Mesenchymal stem cell (in vitro differentiated cells and primary cell): ENCODE data around the gene NBPF3.
"Not testable (repeated sequence)": the region's sequence is repeated elsewhere in the genome, so short reads cannot be mapped to it uniquely, and the experiment has no call there.

ENCODE experiments used
- DNase-seq: peaks from one replicate; pipeline ENCODE4 v3.0.0-alpha.2; 2013
- H2AFZ ChIP-seq: one replicate; pipeline ENCODE4 v1.6.1; 2013; ENCODE audit warnings: low read depth, mild to moderate bottlenecking, control low read depth, inconsistent platforms, low read length, moderate library complexity
- H2AK5ac ChIP-seq: 2 replicates; pipeline ENCODE4 v1.6.1; 2013; ENCODE audit warnings: low read length, moderate library complexity, mild to moderate bottlenecking, inconsistent platforms; ENCODE audit not compliant: severe bottlenecking
- H2BK120ac ChIP-seq: one replicate; pipeline ENCODE4 v1.6.1; 2013; ENCODE audit warnings: low read depth, mild to moderate bottlenecking, inconsistent platforms, low read length, moderate library complexity
- H2BK12ac ChIP-seq, 2 experiments: one replicate each; pipeline ENCODE4 v1.6.1; 2013; ENCODE audit warnings: inconsistent platforms in 2 of 2, low read length in 2 of 2, mild to moderate bottlenecking in 2 of 2, moderate library complexity in 2 of 2, control low read depth in 1 of 2
- H2BK15ac ChIP-seq: one replicate; pipeline ENCODE4 v1.6.1; 2013; ENCODE audit warnings: mild to moderate bottlenecking, low read depth, inconsistent platforms; ENCODE audit not compliant: poor library complexity, severe bottlenecking
- H2BK5ac ChIP-seq: 2 replicates; pipeline ENCODE4 v1.6.1; 2013; ENCODE audit warnings: low read depth, mild to moderate bottlenecking, low read length, control low read depth, inconsistent platforms; ENCODE audit not compliant: poor library complexity, severe bottlenecking
- H3K14ac ChIP-seq, 2 experiments: one replicate each; pipeline ENCODE4 v1.6.1; 2013; ENCODE audit warnings: inconsistent platforms in 2 of 2, low read length in 2 of 2, control low read depth in 1 of 2, mild to moderate bottlenecking in 1 of 2, moderate library complexity in 1 of 2
- H3K18ac ChIP-seq, 2 experiments: one replicate each; pipeline ENCODE4 v1.6.1; 2013; ENCODE audit warnings: inconsistent platforms in 2 of 2, low read length in 2 of 2, control low read depth in 1 of 2, low read depth in 1 of 2, mild to moderate bottlenecking in 1 of 2
- H3K23ac ChIP-seq, 2 experiments: one replicate each; pipeline ENCODE4 v1.6.1; 2013; ENCODE audit warnings: inconsistent platforms in 2 of 2, low read length in 2 of 2, mild to moderate bottlenecking in 2 of 2, moderate library complexity in 2 of 2, control low read depth in 1 of 2
- H3K27ac ChIP-seq: 2 replicates; pipeline ENCODE4 v1.5.1; 2013; ENCODE audit warnings: mild to moderate bottlenecking, moderate library complexity, low read length, control low read depth, inconsistent platforms; ENCODE audit not compliant: poor library complexity, severe bottlenecking
- H3K27me3 ChIP-seq, 2 experiments: 2 replicates each; pipeline versions ENCODE4 v1.6.1 to v1.7.0; 2013; ENCODE audit warnings: low read length in 2 of 2, mild to moderate bottlenecking in 2 of 2, moderate library complexity in 2 of 2, control low read depth in 1 of 2, inconsistent platforms in 1 of 2; ENCODE audit not compliant: control insufficient read depth in 1 of 2, insufficient read depth in 1 of 2
- H3K36me3 ChIP-seq, 2 experiments: 2 replicates each; pipeline versions ENCODE4 v1.6.1 to v1.7.0; 2013; ENCODE audit warnings: low read length in 2 of 2, control low read depth in 1 of 2, inconsistent platforms in 1 of 2, low read depth in 1 of 2, mild to moderate bottlenecking in 1 of 2; ENCODE audit not compliant: insufficient read depth in 2 of 2, control insufficient read depth in 1 of 2
- H3K4ac ChIP-seq, 2 experiments: one replicate each; pipeline ENCODE4 v1.6.1; 2013; ENCODE audit warnings: inconsistent platforms in 2 of 2, low read length in 2 of 2, mild to moderate bottlenecking in 2 of 2, moderate library complexity in 2 of 2, control low read depth in 1 of 2, low read depth in 1 of 2
- H3K4me1 ChIP-seq: 2 replicates; pipeline ENCODE4 v1.6.1; 2013; ENCODE audit warnings: low read depth, low read length, control low read depth; ENCODE audit not compliant: control insufficient read depth, insufficient read depth
- H3K4me2 ChIP-seq: 2 replicates; pipeline ENCODE4 v1.6.1; 2013; ENCODE audit warnings: low read length, mild to moderate bottlenecking, inconsistent platforms; ENCODE audit not compliant: poor library complexity, severe bottlenecking
- H3K4me3 ChIP-seq, 2 experiments: 2 replicates each; pipeline versions ENCODE4 v1.5.1 to v1.7.0; 2013; ENCODE audit warnings: low read length in 2 of 2, mild to moderate bottlenecking in 2 of 2, control low read depth in 1 of 2, low read depth in 1 of 2; ENCODE audit not compliant: insufficient read depth in 1 of 2
- H3K79me1 ChIP-seq: replicated peaks from 2 replicates; pipeline ENCODE4 v1.6.1; 2013; ENCODE audit warnings: mild to moderate bottlenecking, control low read depth, low read length, inconsistent platforms; ENCODE audit not compliant: poor library complexity, severe bottlenecking
- H3K9ac ChIP-seq: 2 replicates; pipeline ENCODE4 v1.7.0; 2013; ENCODE audit warnings: mild to moderate bottlenecking, low read length, moderate library complexity
- H3K9me3 ChIP-seq: 2 replicates; pipeline ENCODE4 v1.7.0; 2013; ENCODE audit warnings: mild to moderate bottlenecking, low read length; ENCODE audit not compliant: control insufficient read depth
- H4K8ac ChIP-seq: one replicate; pipeline ENCODE4 v1.6.1; 2013; ENCODE audit warnings: inconsistent platforms, mild to moderate bottlenecking, low read length, moderate library complexity
- H4K91ac ChIP-seq: one replicate; pipeline ENCODE4 v1.6.1; 2013; ENCODE audit warnings: mild to moderate bottlenecking, low read length, inconsistent platforms
- WGBS: methylation state at CpG from one replicate; pipeline ENCODE4 v1.1.7; 2013; ENCODE audit warnings: mixed read lengths; 5-methylcytosine and 5-hydroxymethylcytosine counted together

NBPF3 gene

DNA sequence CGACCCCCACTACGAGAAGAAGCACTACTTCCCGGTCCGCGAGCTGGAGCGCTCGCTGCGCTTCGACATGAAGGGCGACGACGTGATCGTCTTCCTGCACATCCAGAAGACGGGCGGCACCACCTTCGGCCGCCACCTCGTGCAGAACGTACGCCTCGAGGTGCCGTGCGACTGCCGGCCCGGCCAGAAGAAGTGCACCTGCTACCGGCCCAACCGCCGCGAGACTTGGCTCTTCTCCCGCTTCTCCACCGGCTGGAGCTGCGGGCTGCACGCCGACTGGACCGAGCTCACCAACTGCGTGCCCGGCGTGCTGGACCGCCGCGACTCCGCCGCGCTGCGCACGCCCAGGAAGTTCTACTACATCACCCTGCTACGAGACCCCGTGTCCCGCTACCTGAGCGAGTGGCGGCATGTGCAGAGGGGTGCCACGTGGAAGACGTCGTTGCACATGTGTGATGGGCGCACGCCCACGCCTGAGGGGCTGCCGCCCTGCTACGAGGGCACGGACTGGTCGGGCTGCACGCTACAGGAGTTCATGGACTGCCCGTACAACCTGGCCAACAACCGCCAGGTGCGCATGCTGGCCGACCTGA is 11.4 kb upstream of the NBPF3 start:
- H3K4me2 ChIP-seq = peak overlapping the region; percentile 56
- not testable (repeated sequence) for H2BK12ac ChIP-seq, H3K36me3 ChIP-seq, H3K4me3 ChIP-seq, H3K9me3 ChIP-seq, H2BK15ac ChIP-seq, H3K4ac ChIP-seq, H3K23ac ChIP-seq, H4K91ac ChIP-seq, H3K79me1 ChIP-seq, H2AFZ ChIP-seq, H2AK5ac ChIP-seq, H3K9ac ChIP-seq, H3K27me3 ChIP-seq, H3K18ac ChIP-seq, H3K4me1 ChIP-seq, H3K14ac ChIP-seq, H2BK5ac ChIP-seq, H2BK120ac ChIP-seq, H3K27ac ChIP-seq, H4K8ac ChIP-seq, DNase-seq
- 85% methylated on average over 16 of the region's 66 CpGs for WGBS

DNA sequence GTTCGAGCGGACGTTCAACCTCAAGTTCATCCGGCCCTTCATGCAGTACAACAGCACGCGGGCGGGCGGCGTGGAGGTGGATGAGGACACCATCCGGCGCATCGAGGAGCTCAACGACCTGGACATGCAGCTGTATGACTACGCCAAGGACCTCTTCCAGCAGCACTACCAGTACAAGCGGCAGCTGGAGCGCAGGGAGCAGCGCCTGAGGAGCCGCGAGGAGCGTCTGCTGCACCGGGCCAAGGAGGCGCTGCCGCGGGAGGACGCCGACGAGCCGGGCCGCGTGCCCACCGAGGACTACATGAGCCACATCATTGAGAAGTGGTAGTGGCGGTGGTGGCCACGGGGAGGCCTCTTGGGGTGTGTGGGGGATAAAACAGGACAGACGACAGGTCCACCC is 10.7 kb upstream of the NBPF3 start:
- H3K27ac ChIP-seq, H2AK5ac ChIP-seq: not testable (repeated sequence)

DNA sequence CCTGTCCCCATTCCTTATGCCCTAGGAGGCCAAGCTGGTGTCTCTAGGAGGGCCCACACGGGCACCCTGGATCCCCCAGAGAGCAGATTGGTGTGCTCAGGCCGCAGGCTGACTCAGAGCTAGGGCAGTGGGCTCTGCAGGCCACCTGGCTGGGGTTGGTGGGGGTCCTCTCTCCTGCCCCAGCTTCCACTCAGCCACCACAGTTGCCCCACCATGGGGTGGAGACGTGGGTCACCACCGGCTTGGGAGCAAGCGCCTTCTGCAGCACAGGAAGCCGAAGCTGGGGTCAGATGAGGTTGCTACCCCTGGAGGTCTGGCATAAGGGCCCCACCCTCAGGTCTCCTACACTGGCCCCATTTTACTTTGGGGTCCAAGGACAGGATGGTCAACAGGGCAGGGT is 9.1 kb upstream of the NBPF3 start:
- H3K36me3 ChIP-seq, H4K8ac ChIP-seq, H2BK15ac ChIP-seq, H3K27ac ChIP-seq, H3K9me3 ChIP-seq, DNase-seq, H3K79me1 ChIP-seq, H4K91ac ChIP-seq, H3K9ac ChIP-seq, H3K4me1 ChIP-seq, H2BK12ac ChIP-seq, H2BK120ac ChIP-seq, H3K4me2 ChIP-seq, H2AK5ac ChIP-seq, H3K27me3 ChIP-seq, H3K18ac ChIP-seq, H3K23ac ChIP-seq, H3K4me3 ChIP-seq, H2AFZ ChIP-seq, H3K14ac ChIP-seq, H2BK5ac ChIP-seq, H3K4ac ChIP-seq: not testable (repeated sequence)
- WGBS = 68% methylated on average over 2 of the region's 6 CpGs

More for the DNA sequence above, 10.7 kb upstream of the NBPF3 start:
- H3K4me1 ChIP-seq, H3K27me3 ChIP-seq, DNase-seq, H3K4me3 ChIP-seq, H3K9me3 ChIP-seq, H2BK5ac ChIP-seq, H2BK15ac ChIP-seq, H3K9ac ChIP-seq, H3K79me1 ChIP-seq, H4K8ac ChIP-seq, H3K23ac ChIP-seq, H3K18ac ChIP-seq, H3K36me3 ChIP-seq, H3K4ac ChIP-seq, H2BK120ac ChIP-seq, H3K4me2 ChIP-seq, H2AFZ ChIP-seq, H3K14ac ChIP-seq, H4K91ac ChIP-seq, H2BK12ac ChIP-seq: not testable (repeated sequence)
- 92% methylated on average over 22 of the region's 34 CpGs for WGBS

DNA sequence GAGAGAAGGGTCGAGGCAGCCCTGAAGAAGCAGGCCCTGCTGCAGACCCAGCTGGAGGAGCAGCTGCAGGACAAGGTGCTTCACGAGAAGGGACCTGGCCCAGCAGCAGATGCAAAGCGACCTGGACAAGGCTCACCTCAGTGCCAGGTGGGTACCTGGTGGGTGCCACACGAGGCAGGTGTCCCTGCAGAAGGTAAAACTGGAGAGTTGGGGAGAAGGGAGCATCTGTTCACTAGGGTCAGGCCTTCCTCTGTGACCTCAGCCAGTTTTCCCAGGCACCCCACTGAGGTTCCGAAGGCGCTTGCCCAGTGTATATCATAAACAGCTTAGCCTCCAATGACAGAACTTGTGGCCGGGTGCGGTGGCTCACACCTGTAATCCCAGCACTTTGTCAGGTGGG is 5.5 kb upstream of the NBPF3 start:
- no peak overlapping the region for H2BK12ac ChIP-seq
- WGBS = 92% methylated on average over 8 of the region's 8 CpGs
- no peak overlapping the region for H3K18ac ChIP-seq

More for the DNA sequence above, 5.5 kb upstream of the NBPF3 start:
- no peak overlapping the region for H3K23ac ChIP-seq
- no peak overlapping the region for H3K4me3 ChIP-seq
- no peak overlapping the region for H2BK15ac ChIP-seq
- H3K36me3 ChIP-seq = no peaks in the 10 kb centered on the region
- peaks cover 0 to 7% of the 10 kb centered on the region in 2 experiments for H3K27me3 ChIP-seq
- H2AK5ac ChIP-seq = no peak overlapping the region
- no peak overlapping the region for H3K9ac ChIP-seq
- no peak overlapping the region for H3K4me2 ChIP-seq
- no peak for DNase-seq
- peak overlapping the region; percentile 27 for H4K91ac ChIP-seq
- no peak overlapping the region for H2AFZ ChIP-seq
- no peaks in the 10 kb centered on the region for H3K9me3 ChIP-seq
- no peak overlapping the region for H3K14ac ChIP-seq
- H3K27ac ChIP-seq = no peak overlapping the region
- H4K8ac ChIP-seq = no peak overlapping the region
- no peak overlapping the region for H2BK120ac ChIP-seq
- H2BK5ac ChIP-seq = no peak overlapping the region
- no peaks in the 10 kb centered on the region for H3K79me1 ChIP-seq
- H3K4me1 ChIP-seq = peaks cover 9% of the 10 kb centered on the region
- H3K4ac ChIP-seq = no peak overlapping the region
